ENCODE measurements around the gene ABCA4.

GRCh38 chr1:94100785-94101612, 19.9 kb downstream of the ABCA4 start:
- TF ChIP-seq POLR2AphosphoS5 (IDR thresholded peaks at IDR 0.05; ENCODE audit: low read depth, low read length) (no peak), PAX5 (IDR thresholded peaks at IDR 0.05; ENCODE audit: insufficient read depth, low read length, severe bottlenecking) (no peak), POLR2A (IDR thresholded peaks at IDR 0.05; ENCODE audit: low read depth, low read length) (no peak), SPI1 (IDR thresholded peaks at IDR 0.05; ENCODE audit: low read depth, low read length) (no peak), TAF1 (IDR thresholded peaks at IDR 0.05; ENCODE audit: low read depth, low read length) (no peak), POU2F2 (IDR thresholded peaks at IDR 0.05; ENCODE audit: low read depth, low read length) (no peak)

Data from GM12891 (cell line).